CD4-positive, alpha-beta T cell treated with Interleukin-10 for 1 hour (primary cell): ENCODE results near the gene TGFBR3L.
"Not testable (repeated sequence)": the region's sequence is repeated elsewhere in the genome, so short reads cannot be mapped to it uniquely, and the experiment has no call there.

Experiments
- DNase-seq: peaks from one replicate; pipeline ENCODE4 v3.0.0-alpha.2; 2020

TGFBR3L gene

DNA sequence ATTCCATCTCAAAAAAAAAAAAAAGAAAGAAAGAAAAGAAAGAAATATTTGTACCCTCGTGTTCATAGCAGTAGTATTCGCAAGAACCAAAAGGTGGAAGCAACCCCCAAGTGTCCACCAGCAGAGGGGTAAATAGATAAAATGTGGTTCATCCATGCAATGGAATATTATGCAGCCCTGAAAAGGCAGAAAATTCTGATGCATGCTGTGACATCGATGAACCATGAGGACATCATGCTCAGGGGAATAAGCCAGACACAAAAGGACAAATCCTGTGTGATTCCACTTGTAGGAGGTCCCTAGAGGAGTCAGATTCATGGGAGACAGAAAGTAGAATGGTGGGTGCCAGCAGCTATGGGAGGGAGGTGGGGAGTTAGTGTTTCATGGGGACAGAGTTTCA is 32.7 kb upstream of the TGFBR3L start:
- DNase-seq: no peak

- no peak for DNase-seq
Observed at GRCh38 chr19:7883105-7883504, 31.5 kb upstream of the TGFBR3L start.

DNA sequence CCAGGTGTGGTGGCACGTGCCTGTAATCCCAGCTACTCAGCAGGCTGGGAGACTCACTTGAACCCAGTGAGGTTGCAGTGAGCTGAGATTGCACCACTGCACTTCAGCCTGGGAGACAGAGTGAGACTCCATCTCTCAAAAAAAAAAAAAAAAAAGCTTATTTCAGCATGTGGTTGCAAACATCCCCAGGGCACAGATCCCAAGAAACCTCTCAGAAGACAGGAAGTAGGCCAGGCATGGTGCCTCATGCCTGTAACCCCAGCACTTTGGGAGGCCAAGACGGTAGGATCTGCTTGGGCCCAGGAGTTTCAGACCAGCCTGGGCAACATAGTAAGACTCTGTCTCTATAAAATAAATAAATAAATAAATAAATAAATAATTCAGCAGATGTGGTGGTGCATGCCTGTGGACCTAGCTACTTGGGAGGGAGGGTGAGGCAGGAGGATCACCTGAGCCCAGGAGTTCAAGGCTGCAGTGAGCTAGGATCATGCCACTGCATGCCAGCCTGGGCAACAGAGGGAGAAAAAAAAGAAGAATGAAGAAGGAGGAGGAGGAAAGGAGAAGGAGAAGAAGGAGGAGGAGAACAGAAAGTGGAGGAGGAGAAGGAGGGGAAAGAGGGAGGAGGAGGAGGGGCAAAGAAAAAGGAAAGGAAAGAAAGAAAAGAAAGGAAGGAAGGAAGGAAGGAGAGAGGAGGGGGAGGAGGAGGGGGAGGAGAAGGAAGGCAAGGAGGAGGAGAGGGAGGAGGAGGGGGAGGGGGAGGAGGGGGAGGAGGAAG is 30.6 kb upstream of the TGFBR3L start:
- no peak for DNase-seq

DNA sequence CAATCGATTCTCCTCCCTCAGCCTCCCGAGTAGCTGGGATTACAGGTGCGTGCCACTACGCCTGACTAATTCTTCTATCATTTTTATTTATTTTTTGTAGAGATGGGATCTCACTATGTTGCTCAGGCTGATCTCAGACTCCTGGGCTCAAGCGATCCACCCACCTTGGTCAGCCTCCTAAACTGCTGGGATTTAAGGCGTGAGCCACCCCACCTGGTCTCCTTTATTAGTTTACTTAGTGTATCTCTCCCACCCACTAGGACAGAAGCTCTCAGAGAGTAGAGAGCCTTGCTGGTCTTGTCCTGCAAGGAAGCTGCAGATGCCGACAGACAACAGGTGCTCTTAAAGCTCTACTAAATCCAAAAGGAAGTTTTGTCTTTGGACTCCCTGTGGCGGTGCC is 28.8 kb upstream of the TGFBR3L start:
- no peak for DNase-seq

DNA sequence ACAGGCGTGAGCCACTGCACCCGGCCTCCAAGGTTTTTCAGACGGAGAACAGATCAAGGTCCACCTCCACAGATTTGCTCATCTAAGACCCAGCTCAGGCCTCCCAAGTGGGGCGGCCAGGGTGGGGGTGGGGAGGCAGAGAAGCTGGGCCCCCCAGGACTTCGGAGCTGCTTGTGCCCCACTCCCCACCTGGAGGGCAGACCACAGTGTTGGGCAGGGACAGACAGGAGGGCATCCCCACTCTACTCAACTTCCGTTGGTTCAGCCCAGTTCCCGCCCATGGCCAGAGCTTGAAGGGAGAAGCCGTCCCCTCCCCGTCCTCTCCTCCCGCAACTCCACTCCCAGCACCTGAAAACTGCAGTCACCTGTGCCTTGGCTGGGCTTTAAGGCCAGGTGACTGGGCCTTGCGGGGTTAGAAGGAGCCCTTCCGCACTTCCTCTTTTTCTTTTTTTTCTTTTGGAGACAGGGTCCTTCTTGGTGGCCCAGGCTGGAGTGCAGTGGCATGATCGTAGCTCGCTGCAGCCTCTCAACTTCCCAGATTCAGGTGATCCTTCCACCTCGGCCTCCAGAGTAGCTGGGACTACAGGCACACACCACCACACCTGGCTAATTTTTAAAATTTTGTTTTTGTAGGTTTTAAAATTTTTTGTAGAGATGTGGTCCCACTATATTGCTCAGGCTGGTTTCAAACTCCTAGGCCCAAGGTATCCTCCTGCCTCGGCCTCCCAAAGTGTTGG is 27.1 kb upstream of the TGFBR3L start:
- DNase-seq: no peak

DNA sequence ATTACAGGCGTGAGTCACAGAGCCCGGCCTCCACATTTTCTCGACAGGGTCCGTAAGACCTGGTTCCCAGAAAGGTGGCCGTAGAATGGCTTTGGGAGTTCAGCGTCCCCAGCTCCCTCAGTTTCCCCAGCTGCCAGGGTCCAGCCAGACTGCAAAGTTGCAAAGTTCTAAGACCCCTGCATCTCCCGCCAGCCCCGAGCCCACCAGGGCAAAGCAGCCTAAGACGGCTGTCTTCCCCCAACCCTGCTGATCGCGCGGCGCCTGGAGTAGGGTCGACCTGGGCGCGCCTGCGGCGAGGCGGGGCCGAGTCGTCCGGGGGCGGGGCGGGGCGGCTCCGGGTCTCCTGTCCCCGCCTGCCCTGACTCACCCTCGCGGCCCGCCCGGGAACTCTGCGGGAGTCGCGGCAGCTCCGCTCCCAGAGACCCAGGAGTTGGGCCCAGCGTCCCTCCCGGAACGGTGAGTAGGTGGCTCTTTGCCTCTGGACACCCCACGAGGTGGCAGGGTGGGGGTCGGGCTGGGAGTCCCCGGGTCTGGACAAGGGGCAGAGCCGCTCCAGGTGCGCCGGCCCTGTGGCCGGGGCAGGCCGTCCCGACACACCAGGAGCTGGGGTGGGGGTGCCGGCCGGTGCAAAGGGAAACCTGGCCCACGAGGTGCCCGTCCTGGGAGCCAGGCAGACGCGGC is 26.3 kb upstream of the TGFBR3L start, which contains the start of gene LRRC8E:
Gene LRRC8E, plus strand, starts transcription at position 366 of the 681 bp plus-strand sequence. CDS start 7,094 bp downstream, outside the sequence.
- DNase-seq: no peak

GRCh38 chr19:7888826-7889217 is 25.8 kb upstream of the TGFBR3L start:
- DNase-seq: no peak

- not testable (repeated sequence) for DNase-seq
Observed at GRCh38 chr19:7893362-7894101, 21.1 kb upstream of the TGFBR3L start.

GRCh38 chr19:7894612-7895309 is 19.9 kb upstream of the TGFBR3L start:
- DNase-seq: no peak

- no peak for DNase-seq
Observed at GRCh38 chr19:7895565-7895964, 19.1 kb upstream of the TGFBR3L start.

- DNase-seq: no peak
Observed at GRCh38 chr19:7897292-7897691, 17.3 kb upstream of the TGFBR3L start.

- DNase-seq: no peak
Observed at GRCh38 chr19:7898967-7899366, 15.7 kb upstream of the TGFBR3L start.

- DNase-seq: no peak
Observed at GRCh38 chr19:7899751-7900378, 14.8 kb upstream of the TGFBR3L start.

DNA sequence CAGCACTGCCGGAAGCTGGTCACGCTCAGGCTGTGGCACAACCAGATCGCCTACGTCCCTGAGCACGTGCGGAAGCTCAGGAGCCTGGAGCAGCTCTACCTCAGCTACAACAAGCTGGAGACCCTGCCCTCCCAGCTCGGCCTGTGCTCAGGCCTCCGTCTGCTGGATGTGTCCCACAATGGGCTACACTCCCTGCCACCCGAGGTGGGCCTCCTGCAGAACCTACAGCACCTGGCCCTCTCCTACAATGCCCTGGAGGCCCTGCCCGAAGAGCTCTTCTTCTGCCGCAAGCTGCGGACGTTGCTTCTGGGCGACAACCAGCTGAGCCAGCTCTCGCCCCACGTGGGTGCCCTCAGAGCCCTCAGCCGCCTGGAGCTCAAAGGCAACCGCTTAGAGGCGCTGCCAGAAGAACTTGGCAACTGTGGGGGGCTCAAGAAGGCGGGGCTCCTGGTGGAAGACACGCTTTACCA is 14.2 kb upstream of the TGFBR3L start:
- no peak for DNase-seq

- no peak for DNase-seq
Observed at GRCh38 chr19:7900931-7901330, 13.7 kb upstream of the TGFBR3L start.

DNA sequence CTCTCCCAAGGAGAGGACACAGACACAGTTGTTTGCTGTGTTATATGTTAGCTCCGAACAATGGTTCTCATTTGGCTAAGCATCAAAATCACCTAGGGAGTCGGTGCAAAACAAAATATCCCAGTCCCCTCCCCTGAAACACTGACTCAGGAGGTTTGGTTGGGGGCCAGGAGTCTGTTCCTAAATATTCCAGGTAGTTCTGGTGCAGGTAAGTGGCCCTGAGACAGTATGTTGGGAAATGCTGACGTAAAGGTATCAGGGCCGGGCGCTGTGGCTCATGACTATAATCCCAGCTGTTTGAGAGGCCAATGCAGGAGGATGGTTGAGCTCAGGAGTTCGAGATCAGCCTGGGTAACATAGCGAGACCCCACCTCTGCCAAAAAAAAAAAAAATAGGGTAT is 13.3 kb upstream of the TGFBR3L start:
- DNase-seq: no peak

DNA sequence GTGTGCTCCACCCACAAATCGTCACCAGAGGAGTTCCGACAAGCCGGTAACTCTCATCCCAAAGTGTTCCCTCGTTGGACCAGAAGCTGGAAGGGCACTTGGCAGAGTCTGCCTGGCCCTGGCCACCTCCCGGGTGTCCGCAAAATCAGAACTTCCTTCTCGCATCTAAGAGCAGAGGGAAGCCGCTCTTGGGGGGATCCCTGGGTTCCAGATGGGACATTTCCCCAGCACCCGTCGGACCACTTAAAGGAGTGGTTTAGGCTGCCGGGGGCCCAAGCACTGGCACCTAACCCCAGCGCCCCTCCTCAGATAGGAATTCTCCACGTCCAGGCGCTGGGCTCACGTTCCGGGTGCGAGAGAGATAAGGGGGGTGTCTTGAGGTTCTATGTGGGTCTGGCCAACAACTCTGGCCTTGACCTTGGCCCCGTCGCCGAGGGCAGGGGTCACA is 11.8 kb upstream of the TGFBR3L start:
- DNase-seq: no peak

- peak; percentile 100 for DNase-seq
Observed at GRCh38 chr19:7903244-7904073, 11.2 kb upstream of the TGFBR3L start, which contains the start of gene MAP2K7. Gene MAP2K7, plus strand, starts transcription at chr19:7903877. Its CDS starts 68 bp downstream, at chr19:7903945.

DNA sequence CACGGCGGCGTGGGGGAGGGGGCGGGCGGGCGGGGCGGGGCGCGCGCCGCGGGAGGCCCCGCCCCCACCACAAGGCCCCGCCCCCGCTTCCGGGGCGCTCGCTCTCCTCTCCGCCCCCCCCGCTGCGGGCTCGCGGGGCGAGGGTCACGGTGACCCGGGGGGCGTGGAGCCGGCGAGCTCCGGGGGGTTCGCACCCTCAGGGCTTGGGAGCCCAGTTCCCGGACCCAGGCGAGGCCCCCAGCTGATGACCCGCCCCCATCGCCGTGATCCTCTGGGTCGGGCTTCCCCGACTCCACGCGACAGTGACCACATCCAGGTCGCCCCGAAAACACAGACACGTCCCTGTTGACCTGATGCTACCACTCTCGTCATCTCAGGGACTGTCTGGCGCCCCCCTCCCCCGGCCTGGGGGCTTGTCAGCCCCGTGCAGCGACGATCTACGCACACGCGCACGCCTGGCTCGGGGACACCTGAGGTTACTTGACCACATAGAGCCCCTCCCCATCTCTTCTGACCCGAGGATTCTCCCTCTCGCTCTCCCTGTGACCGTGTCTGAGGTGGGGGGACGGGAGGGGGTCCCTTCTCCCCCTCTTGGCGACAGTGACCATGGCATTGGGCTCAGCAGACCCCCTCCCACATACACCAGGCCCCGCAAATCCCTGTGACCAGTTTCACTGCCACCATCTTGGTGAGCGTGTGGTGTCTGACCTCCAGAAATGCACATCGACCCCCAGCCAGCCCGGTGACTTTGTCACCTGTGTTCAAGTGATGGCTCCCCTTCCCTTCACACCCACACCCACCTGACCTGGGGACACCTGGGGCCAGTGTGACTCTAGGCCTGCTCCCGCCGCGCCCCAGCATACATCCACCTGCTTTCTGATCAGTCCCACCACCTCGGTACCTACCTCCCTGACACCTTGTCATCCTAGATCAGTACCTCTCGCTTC is 10.3 kb upstream of the TGFBR3L start:
- DNase-seq: peak; percentile 90
